Measurements from ENCODE around the gene LRRC75A.
A peak's percentile ranks its signal among the peaks of the same experiment; 100 is the strongest.
"Not testable (repeated sequence)": the region's sequence is repeated elsewhere in the genome, so short reads cannot be mapped to it uniquely, and the experiment has no call there.

The LRRC75A gene

DNA sequence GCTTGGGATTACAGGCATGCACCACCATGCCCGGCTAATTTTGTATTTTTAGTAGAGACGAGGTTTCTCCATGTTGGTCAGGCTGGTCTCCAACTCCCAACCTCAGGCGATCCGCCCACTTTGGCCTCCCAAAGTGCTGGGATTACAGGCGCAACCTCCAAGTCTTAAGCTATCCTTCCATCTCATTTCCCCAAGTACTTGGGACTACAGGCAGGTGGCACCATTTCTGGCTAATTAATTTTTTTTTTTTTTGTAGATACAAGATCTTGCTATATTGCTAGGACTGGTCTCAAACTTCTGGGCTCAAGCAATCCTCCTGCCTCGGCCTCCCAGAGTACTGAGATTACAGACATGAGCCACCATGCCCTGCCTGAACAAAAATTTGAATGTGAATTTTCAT is 33.6 kb upstream of the LRRC75A start:
- H3K27me3 ChIP-seq (replicated peaks); H3K4me3 ChIP-seq (ENCODE audit: low read depth, low read length); in situ Hi-C loops (cut with HindIII; ENCODE audit: low pct_ligation_motif_present, low sequenced_read_pairs); H3K27ac ChIP-seq; H3K36me3 ChIP-seq (replicated peaks); DNase-seq: not testable (repeated sequence)
- TF ChIP-seq, protein P1, sequence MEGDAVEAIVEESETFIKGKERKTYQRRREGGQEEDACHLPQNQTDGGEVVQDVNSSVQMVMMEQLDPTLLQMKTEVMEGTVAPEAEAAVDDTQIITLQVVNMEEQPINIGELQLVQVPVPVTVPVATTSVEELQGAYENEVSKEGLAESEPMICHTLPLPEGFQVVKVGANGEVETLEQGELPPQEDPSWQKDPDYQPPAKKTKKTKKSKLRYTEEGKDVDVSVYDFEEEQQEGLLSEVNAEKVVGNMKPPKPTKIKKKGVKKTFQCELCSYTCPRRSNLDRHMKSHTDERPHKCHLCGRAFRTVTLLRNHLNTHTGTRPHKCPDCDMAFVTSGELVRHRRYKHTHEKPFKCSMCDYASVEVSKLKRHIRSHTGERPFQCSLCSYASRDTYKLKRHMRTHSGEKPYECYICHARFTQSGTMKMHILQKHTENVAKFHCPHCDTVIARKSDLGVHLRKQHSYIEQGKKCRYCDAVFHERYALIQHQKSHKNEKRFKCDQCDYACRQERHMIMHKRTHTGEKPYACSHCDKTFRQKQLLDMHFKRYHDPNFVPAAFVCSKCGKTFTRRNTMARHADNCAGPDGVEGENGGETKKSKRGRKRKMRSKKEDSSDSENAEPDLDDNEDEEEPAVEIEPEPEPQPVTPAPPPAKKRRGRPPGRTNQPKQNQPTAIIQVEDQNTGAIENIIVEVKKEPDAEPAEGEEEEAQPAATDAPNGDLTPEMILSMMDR (IDR thresholded peaks at IDR 0.05; ENCODE audit: low read depth, low read length, missing control alignments): peak; percentile 44

GRCh38 chr17:16521070-16521727 is 29.2 kb upstream of the LRRC75A start:
- Histone ChIP-seq H3K36me3 (replicated peaks) (no peaks in the 10 kb centered on the region), H3K27ac (no peak overlapping the region), H3K4me3 (ENCODE audit: low read depth, low read length) (no peak overlapping the region), H3K27me3 (replicated peaks) (no peaks in the 10 kb centered on the region)
- peak; percentile 74 for DNase-seq
- TF ChIP-seq, protein P1 (IDR thresholded peaks at IDR 0.05; ENCODE audit: low read depth, low read length, missing control alignments): peak; percentile 94
- in situ Hi-C loops (cut with HindIII; ENCODE audit: low pct_ligation_motif_present, low sequenced_read_pairs): no loop called here

DNA sequence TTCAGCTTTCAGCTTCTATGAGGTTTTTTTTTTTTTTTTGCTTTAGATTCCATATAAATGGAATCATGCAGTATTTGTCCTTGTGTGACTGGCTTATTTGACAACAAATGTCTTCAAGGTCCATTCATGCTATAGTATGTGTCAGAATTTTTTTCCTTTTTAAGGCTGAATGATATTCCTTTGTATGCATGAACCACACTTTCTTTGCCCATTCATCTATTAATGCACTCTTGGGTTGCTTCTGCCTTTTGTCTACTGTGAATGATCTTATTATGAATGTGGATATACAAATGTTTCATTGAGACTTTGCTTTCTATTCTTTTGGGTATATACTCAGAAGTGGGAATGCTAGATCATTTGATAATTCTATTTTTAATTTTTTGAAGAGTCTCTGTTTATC is 27.0 kb upstream of the LRRC75A start:
- Histone ChIP-seq H3K27ac (no peak overlapping the region), H3K27me3 (replicated peaks) (no peaks in the 10 kb centered on the region), H3K36me3 (replicated peaks) (no peaks in the 10 kb centered on the region), H3K4me3 (ENCODE audit: low read depth, low read length) (no peak overlapping the region)
- DNase-seq: no peak
- TF ChIP-seq, protein P1 (IDR thresholded peaks at IDR 0.05; ENCODE audit: low read depth, low read length, missing control alignments): no peak
- in situ Hi-C loops (cut with HindIII; ENCODE audit: low pct_ligation_motif_present, low sequenced_read_pairs): no loop called here

DNA sequence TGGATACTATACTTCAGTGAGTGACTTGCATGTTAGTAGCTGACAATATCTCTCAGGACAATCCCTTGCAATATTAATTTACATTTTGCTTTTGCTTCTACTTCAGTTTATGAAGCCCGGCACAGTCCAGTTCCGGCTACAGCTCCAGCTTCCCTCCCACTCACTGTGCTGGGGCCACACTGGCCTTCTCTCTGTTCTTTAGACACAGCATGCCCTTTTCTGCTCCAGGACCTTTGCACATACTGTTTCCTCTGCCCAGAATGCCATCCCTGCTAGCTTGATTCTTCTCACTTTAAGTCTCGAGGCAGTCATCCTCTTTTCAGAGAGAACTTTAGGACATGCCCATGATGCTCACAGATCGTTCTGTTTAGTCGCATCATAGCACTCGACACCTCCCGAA is 25.5 kb upstream of the LRRC75A start:
- in situ Hi-C loops (cut with HindIII; ENCODE audit: low pct_ligation_motif_present, low sequenced_read_pairs): no loop called here
- no peaks in the 10 kb centered on the region for H3K27me3 ChIP-seq (replicated peaks)
- no peak for DNase-seq

GRCh38 chr17:16516594-16517051 is 24.6 kb upstream of the LRRC75A start:
- Histone ChIP-seq H3K27me3 (replicated peaks) (no peaks in the 10 kb centered on the region), H3K4me3 (ENCODE audit: low read depth, low read length) (peak overlapping the region; percentile 34), H3K36me3 (replicated peaks) (no peaks in the 10 kb centered on the region), H3K27ac (no peak overlapping the region)
- TF ChIP-seq, protein P1 (IDR thresholded peaks at IDR 0.05; ENCODE audit: low read depth, low read length, missing control alignments): no peak
- peak; percentile 73 for DNase-seq
- in situ Hi-C loops (cut with HindIII; ENCODE audit: low pct_ligation_motif_present, low sequenced_read_pairs): no loop called here

More for the DNA sequence above, 25.5 kb upstream of the LRRC75A start:
- H3K27ac ChIP-seq: no peak overlapping the region
- H3K4me3 ChIP-seq (ENCODE audit: low read depth, low read length): no peak overlapping the region
- TF ChIP-seq, protein P1 (IDR thresholded peaks at IDR 0.05; ENCODE audit: low read depth, low read length, missing control alignments): no peak
- H3K36me3 ChIP-seq (replicated peaks): no peaks in the 10 kb centered on the region

- H3K27me3 ChIP-seq (replicated peaks): no peaks in the 10 kb centered on the region
- H3K4me3 ChIP-seq (ENCODE audit: low read depth, low read length): no peak overlapping the region
- no peak overlapping the region for H3K27ac ChIP-seq
- H3K36me3 ChIP-seq (replicated peaks): no peaks in the 10 kb centered on the region
- TF ChIP-seq, protein P1 (IDR thresholded peaks at IDR 0.05; ENCODE audit: low read depth, low read length, missing control alignments): no peak
- in situ Hi-C loops (cut with HindIII; ENCODE audit: low pct_ligation_motif_present, low sequenced_read_pairs): no loop called here
- DNase-seq: no peak
Measured at GRCh38 chr17:16515933-16516332, 23.9 kb upstream of the LRRC75A start.

Measured in brain microvascular endothelial cell (primary cell).